ENCODE results near the gene DNAJC15. TPM values are rescaled to one million over a fixed set of nuclear protein-coding genes. Genes with fewer than 3 reads are reported as not detected.
"Not testable (repeated sequence)": the region's sequence is repeated elsewhere in the genome, so short reads cannot be mapped to it uniquely, and the experiment has no call there.

DNAJC15 gene
- polyA plus RNA-seq, 1 donor: 20.4 TPM

DNA sequence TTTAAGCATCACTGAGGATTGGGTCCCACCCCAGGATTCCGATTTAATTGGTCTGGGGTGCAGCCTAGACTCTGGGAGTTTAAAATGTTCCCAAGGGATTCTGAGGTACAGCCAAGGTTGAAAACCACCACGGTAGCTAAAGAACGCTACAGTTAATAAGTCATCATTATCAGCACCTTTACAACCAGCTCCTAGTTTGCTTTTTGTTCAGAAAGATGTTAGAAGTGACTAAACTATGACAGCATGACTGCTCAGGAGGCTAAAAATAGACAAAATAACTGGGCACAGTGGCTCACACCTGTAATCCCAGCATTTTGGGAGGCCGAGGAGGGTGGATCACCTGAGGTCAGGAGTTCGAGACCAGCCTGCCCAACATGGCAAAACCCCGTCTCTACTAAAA is 19.7 kb upstream of the DNAJC15 start:
- no peak for DNase-seq (ENCODE audit: low read depth)

DNA sequence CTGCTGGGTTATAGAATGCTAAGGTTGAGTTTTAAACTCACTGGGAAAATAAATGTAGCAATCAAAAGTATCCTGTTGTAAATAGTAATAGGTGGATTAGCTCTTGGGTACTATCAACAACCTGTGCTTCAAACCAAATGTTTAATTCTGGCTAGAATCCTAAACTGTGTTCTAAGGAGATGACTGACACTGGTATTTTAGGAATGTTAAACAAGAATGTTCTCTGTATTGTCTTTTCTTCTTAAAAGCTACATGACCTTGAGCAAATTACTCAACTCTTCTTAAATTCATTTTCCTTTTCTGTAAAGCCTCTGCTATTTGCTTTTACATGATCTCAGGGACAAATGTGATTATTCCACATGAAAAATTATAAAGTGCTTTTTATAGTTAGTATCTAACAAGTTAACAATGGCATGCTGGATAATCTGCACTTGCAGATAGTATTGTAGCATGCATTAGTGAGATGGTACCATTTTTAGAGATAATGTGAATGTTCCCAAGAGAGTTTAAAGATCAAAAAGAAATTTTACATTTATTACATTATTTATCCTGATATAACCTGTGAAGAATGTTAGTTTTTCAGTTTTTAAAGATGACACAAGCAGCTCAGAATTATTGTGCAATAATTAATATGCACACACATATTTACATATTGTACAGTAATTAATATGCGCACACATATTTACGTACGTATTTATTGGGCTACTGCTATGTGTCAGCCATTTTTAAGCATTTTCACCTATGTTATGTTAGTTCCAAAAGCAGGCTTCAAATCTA is 17.7 kb upstream of the DNAJC15 start:
- DNase-seq (ENCODE audit: low read depth): no peak

GRCh38 chr13:43006893-43007631 is 16.3 kb upstream of the DNAJC15 start:
- DNase-seq (ENCODE audit: low read depth): no peak

GRCh38 chr13:43008596-43008995 is 14.8 kb upstream of the DNAJC15 start:
- no peak for DNase-seq (ENCODE audit: low read depth)

- DNase-seq (ENCODE audit: low read depth): no peak
Measured at GRCh38 chr13:43009506-43009905, 13.9 kb upstream of the DNAJC15 start.

GRCh38 chr13:43014162-43014561 is 9.2 kb upstream of the DNAJC15 start:
- no peak for DNase-seq (ENCODE audit: low read depth)

DNA sequence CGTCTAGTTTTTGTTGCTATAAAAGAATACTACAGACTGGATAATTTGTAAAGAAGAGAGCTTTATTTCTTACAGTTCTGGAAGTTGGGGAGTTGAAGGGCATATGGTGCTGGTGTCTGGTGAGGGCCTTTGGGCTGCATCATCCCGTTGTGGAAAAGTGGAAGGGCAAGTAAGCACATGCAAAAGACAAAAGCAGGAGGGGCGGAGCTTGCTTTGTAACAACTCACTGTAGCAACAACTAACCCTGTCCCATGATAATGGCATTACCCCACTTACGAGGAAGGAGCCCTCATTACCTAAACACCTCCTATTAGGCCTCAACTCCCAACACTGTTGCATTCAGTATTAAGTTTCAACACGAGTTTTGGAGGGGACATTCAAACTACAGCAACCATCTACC is 7.2 kb upstream of the DNAJC15 start:
- DNase-seq (ENCODE audit: low read depth): no peak

DNA sequence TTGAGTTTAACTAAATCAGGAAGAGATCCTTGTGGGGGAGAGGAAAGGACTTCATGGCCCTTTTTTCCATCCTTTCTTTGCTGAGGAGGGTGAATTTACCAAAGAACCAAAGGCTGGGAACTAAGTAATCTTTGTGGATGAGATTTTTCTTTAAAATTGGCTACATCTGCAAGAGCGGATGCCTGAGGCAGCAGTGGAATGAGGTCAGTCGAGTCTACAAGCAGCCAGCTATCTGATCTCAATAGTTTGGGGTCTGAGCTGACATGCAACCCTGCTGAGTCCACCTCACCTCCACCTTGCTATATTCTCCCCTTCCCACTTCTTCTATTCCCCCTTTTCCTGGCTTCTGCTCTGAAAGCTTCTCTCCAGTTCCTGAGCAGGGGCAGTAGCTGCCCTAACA is 3.6 kb upstream of the DNAJC15 start:
- DNase-seq (ENCODE audit: low read depth): no peak

DNA sequence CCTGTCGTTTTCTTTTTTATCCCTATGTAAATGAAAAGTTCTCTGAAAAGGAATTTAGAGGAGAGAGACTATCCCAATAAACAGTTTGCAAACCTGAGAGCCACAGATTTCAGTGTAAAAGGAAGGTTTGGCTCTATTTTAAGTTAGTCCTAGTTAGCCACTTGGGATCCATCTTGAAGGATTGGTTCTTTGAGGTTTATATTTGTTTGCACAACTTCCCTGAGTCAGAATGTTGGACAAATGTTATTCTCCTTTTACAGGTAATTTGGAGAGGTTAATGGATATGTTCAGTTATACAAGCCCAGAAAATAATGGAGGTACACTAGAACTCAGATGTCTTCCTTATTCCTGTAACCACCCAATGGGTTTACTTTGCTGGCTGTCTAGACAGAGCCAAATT is 2.6 kb upstream of the DNAJC15 start:
- no peak for DNase-seq (ENCODE audit: low read depth)

DNA sequence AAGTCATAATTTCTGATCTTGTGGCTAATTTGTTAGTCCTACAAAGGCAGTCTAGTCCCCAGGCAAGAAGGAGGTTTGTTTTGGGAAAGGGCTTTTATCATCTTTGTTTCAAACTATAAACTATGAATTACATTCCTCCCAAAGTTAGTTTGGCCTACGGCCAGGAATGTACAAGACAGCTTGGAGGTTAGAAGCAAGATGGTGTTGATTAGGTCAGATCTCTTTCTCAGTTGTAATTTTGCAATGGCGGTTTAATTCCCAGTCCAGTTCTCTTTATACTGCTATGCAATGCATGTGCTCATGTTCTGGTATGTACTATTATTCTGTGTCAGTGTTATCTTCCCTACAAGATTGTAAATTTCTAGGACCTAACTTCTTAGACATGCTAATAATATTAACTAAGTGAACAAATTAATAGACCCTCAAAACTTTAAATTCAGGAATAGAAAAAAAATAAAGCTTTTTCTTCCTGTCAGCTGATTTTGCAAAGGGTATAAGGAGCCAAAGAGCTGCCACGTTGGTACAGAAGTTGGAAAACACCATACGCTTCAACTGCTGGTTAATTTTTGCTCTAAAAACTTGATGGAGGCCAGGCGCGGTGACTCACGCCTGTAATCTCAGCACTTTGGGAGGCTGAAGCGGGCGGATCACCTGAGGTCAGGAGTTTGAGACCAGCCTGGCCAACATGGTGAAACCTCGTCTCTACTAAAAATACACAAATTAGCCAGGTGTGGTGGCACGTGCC is 1.3 kb upstream of the DNAJC15 start:
- no peak for DNase-seq (ENCODE audit: low read depth)

- no peak for DNase-seq (ENCODE audit: low read depth)
Measured at GRCh38 chr13:43022934-43023288, 475 bp upstream of the DNAJC15 start.

- no peak for DNase-seq (ENCODE audit: low read depth)
Measured at GRCh38 chr13:43026262-43026661, 2.9 kb downstream of the DNAJC15 start.

- no peak for DNase-seq (ENCODE audit: low read depth)
Measured at GRCh38 chr13:43030548-43030947, 7.2 kb downstream of the DNAJC15 start.

DNA sequence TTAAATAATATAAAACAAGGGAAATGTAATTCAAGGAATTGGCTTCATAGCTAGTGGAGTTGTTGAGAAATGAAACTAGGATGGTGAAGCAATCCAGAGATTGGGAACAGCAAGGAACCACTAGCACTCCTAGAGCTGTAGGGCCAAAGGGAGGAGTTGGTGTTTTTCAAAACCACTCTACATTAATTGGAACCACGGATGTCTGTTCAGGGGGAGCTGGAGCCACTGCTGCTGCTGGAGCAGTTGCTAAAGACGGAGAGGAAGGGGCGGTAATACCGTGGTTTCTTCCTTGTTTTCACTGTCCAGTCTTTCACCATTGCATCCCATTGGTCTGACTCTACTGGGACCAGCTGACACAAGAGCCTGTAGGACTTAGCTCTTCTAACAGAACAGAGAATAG is 8.5 kb downstream of the DNAJC15 start:
- no peak for DNase-seq (ENCODE audit: low read depth)

DNA sequence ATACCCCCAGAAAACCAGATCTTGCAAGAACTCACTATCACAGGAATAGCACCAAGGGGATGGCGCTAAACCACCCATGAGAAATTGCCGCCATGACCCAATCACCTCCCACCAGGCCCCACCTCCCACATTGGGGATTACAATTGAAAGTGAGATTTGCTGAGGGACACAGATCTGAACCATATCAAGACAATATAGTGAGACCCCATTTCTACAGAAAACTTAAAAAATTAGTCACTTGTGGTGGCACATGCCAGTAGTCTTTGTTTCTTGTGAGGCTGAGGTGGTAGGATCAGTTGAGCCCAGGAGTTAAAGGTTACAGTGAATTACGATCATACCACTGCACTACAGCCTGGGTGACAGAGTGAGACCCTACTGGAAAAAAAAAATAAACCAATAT is 9.7 kb downstream of the DNAJC15 start:
- no peak for DNase-seq (ENCODE audit: low read depth)

GRCh38 chr13:43036351-43037250 is 13.2 kb downstream of the DNAJC15 start:
- DNase-seq (ENCODE audit: low read depth): no peak

DNA sequence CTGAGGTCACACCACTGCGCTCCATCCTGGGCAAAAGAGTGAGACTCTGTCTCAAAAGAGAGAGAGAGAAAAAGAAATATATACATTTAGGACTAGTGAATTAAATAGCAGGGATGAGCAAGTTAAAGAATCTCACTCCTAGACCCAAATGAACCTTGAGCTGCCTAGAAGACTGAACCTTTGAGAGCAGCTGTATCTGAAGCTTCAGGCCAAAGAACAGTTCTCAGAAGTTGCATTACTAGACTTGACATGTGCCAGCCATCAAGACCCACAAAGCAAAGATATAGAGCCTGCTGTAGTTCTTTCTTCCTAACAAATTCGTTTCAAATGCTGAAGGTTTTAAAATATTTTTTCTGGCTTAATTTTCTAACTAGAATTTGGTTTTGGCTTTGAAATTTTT is 16.6 kb downstream of the DNAJC15 start:
- DNase-seq (ENCODE audit: low read depth): no peak

- not testable (repeated sequence) for DNase-seq (ENCODE audit: low read depth)
Measured at GRCh38 chr13:43040581-43041368, 17.4 kb downstream of the DNAJC15 start.

DNA sequence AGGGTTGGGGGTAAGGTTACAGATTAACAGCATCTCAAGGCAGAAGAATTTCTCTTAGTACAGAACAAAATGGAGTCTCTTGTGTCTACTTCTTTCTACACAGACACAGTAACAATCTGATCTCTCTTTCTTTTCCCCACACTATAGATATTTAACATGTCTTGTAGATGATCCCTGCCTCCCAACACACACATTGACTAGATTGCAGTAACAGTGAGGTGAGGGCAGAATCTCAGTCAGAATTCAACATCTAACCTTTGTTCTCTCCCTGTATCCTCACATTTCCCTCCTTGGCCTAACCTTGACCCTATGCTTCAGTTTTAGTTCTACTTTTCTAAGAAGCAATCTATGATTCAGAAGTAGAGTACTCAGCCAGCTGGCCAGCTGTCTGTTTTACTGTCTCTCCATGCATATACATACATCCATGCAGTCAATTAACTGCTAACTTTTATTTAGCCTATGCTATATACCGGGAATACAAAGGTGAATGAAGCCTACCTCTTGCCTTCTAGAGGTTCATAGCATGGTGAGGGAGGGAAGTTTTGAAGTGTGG is 18.1 kb downstream of the DNAJC15 start:
- DNase-seq (ENCODE audit: low read depth): no peak

DNA sequence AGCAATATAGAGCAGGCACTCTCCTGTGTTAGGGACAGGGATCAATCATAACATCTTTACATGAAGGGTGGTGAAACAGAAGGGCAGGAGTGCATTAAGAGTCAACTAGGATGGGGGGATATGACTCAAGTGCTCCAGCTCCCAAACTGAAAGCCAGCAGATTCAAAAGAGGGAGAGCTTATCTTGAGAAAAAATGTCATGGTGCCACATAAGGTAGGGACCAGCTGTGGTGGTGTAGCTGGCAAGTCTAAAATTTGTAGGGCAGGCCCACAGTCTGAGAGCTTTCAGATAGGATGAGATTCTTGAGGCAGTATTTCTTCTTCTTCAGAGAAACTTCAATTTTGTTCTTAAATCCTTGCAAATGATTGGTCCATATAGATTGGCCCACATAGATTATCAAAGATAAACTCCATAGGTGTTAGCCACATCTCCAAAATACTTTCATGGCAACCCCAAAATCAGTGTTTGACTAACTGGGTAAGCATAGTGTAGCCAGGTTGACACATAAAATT is 19.1 kb downstream of the DNAJC15 start:
- DNase-seq (ENCODE audit: low read depth): no peak
